ENCODE results near the gene ACOD1.

The ACOD1 gene

DNA sequence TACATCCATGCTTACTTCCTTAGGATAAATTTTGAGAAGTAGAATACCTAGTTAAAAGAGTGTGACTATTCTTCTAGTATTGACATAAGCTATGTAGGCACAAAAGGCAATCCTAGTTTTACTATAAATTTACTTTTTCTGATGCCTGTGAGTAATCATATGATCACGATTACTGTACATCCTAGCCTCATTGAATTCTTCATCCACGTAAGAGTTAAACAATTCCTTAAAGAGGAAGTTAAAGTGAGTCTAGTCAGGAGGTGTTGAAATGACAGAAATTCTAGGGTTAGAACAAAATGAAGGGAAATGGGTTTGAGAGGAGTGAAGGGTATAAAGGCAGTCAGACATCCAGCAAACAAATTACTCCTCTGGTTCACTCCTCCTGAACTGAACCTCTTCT, at the start of gene ACOD1:
ACOD1 (plus strand) TSS at position 363 of the 400 bp plus-strand sequence. CDS start 48 bp downstream, outside the sequence.
- TF ChIP-seq GATA2 (IDR thresholded peaks at IDR 0.05; ENCODE audit: low read depth, low read length), result no peak
- no peak for TF ChIP-seq GATA3 (IDR thresholded peaks at IDR 0.05; ENCODE audit: low read depth, low read length)

GRCh38 chr13:76903544-76904162, 44.7 kb upstream of the ACOD1 start:
- no peak for TF ChIP-seq GATA3 (IDR thresholded peaks at IDR 0.05; ENCODE audit: low read depth, low read length)
- TF ChIP-seq GATA2 (IDR thresholded peaks at IDR 0.05; ENCODE audit: low read depth, low read length), result peak; percentile 42; the same call in 1 of the 2 replicates

GRCh38 chr13:76904507-76904906, 43.8 kb upstream of the ACOD1 start:
- TF ChIP-seq GATA3 (IDR thresholded peaks at IDR 0.05; ENCODE audit: low read depth, low read length) (no peak), GATA2 (IDR thresholded peaks at IDR 0.05; ENCODE audit: low read depth, low read length) (no peak)

DNA sequence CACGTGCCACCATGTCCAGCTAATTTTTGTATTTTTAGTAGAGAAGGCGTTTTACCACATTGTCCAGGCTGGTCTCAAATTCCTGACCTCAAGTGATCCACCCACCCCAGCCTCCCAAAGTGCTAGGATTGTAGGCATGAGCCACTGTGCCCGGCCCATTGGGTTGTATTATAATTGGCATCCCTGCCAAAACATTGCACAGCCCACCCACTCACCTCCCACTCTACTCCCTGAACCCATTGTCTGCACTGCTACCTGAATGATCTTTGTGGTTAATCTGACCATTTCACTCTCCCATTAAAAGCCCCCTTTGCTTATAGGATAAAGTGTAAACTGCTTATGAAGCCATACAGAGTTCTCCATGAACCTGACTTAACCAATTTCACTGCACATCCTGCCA, 35.8 kb upstream of the ACOD1 start:
- TF ChIP-seq GATA2 (IDR thresholded peaks at IDR 0.05; ENCODE audit: low read depth, low read length), result no peak
- no peak for TF ChIP-seq GATA3 (IDR thresholded peaks at IDR 0.05; ENCODE audit: low read depth, low read length)

- no peak for TF ChIP-seq GATA3 (IDR thresholded peaks at IDR 0.05; ENCODE audit: low read depth, low read length)
Observed at GRCh38 chr13:76913898-76914297, 34.4 kb upstream of the ACOD1 start.

DNA sequence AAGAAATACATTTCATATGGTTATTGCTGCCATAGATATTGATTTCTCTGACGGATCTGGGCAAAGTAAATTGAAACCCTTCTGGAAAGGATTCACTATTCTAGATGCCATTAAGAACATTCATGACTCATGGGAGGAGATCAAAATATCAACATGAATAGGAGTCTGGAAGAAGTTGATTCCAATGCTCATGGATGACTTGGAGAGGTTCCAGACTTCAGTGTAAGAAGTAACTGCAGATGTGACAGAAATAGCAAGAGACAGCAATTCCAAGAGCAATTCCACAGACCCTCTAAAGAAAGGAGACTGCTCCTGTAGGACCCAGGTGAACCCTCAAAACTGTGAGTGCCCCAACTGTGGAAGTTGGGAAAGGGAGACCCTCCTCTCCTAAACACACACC, 31.2 kb upstream of the ACOD1 start:
- TF ChIP-seq GATA3 (IDR thresholded peaks at IDR 0.05; ENCODE audit: low read depth, low read length) (no peak), GATA2 (IDR thresholded peaks at IDR 0.05; ENCODE audit: low read depth, low read length) (no peak)

- TF ChIP-seq GATA2 (IDR thresholded peaks at IDR 0.05; ENCODE audit: low read depth, low read length) (no peak), GATA3 (IDR thresholded peaks at IDR 0.05; ENCODE audit: low read depth, low read length) (no peak)
Observed at GRCh38 chr13:76921516-76921915, 26.8 kb upstream of the ACOD1 start.

GRCh38 chr13:76925115-76925514, 23.2 kb upstream of the ACOD1 start:
- TF ChIP-seq GATA3 (IDR thresholded peaks at IDR 0.05; ENCODE audit: low read depth, low read length), result no peak
- no peak for TF ChIP-seq GATA2 (IDR thresholded peaks at IDR 0.05; ENCODE audit: low read depth, low read length)

DNA sequence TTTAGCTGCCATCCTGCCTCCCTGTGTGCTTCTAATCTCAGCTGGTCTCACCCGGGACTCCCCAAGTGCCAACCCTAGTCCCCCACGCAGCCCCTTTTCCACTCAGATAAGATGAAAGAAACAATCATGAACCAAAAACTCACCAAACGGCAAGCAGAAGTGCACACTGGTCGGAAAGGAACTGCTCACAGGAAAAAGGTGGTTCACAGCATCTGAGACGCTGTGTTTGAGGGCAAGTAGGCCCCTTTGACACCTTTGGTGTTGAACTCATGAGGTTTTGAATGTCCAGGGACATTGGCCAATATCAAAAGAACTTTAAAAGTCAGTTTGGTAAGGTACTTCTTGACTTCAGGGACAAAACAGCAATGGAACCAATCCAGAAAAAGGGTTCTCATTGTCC, 20.4 kb upstream of the ACOD1 start:
- TF ChIP-seq GATA2 (IDR thresholded peaks at IDR 0.05; ENCODE audit: low read depth, low read length) (no peak), GATA3 (IDR thresholded peaks at IDR 0.05; ENCODE audit: low read depth, low read length) (no peak)

GRCh38 chr13:76928456-76928855, 19.9 kb upstream of the ACOD1 start:
- TF ChIP-seq GATA2 (IDR thresholded peaks at IDR 0.05; ENCODE audit: low read depth, low read length) (no peak), GATA3 (IDR thresholded peaks at IDR 0.05; ENCODE audit: low read depth, low read length) (no peak)

GRCh38 chr13:76929320-76929719, 19.0 kb upstream of the ACOD1 start:
- TF ChIP-seq GATA3 (IDR thresholded peaks at IDR 0.05; ENCODE audit: low read depth, low read length), result no peak
- no peak for TF ChIP-seq GATA2 (IDR thresholded peaks at IDR 0.05; ENCODE audit: low read depth, low read length)

DNA sequence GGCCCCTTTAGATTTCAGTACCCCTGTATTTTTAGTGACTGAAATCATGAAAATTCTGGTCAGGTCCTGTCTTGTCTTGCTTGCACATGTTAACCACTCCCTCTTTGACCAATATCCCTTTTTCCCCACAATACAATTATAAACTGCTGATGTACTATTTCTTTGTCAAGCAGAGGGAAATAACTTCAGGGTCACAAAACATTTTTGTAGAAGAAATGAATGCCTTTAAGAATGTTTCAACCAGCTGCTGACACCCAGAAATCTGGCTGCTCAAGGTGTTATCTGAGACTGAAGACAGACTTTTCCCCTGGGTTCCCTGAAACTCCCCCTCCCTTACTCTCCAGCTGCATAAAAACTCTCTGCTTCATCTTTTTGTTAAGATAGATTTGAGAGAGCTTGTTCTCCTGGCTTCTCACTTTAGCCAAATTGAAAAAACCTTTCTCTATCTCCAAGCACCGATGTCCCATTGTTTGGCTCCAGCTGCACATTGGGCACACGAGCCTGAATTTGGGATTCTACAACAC, 18.4 kb upstream of the ACOD1 start:
- TF ChIP-seq GATA2 (IDR thresholded peaks at IDR 0.05; ENCODE audit: low read depth, low read length) (no peak), GATA3 (IDR thresholded peaks at IDR 0.05; ENCODE audit: low read depth, low read length) (no peak)

- TF ChIP-seq GATA3 (IDR thresholded peaks at IDR 0.05; ENCODE audit: low read depth, low read length) (no peak), GATA2 (IDR thresholded peaks at IDR 0.05; ENCODE audit: low read depth, low read length) (no peak)
Observed at GRCh38 chr13:76932076-76932475, 16.2 kb upstream of the ACOD1 start.

DNA sequence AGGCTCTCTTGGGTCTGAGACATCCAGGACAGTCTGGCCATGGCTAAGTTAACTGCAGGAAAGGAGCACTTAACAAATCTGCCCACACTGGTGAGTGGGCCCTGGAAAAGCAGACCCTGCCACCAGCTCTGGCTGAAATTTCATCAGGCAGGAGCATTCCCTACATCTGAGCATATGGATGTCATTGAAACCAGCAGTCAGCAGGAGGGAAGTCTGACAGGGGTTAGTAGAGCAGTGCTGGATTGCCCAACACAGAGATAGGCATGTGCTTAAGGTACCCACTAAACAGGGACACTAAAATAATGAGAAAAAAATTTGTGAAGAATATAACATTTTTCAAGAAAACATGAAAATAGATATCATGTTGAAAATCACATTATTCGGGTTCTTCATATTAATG, 13.6 kb upstream of the ACOD1 start:
- TF ChIP-seq GATA3 (IDR thresholded peaks at IDR 0.05; ENCODE audit: low read depth, low read length), result no peak
- TF ChIP-seq GATA2 (IDR thresholded peaks at IDR 0.05; ENCODE audit: low read depth, low read length), result no peak

DNA sequence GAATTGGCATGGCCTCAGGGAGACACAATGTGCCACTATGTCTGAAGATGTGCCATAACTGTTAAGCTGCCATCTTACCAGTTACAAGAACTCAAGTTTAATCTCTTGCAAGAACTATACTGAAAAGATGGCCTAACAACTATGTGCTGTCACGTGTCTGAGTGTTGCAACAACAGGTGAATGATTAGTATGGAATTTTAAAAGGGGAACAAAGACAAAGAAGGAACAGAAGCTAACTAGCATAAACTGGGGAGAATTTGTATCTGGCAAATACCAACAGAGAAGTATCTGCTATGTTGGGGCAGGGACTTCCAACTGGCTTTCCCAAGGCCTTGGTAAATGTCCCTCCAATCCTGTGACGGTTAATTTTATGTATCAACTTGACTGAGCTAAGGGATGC, 11.5 kb upstream of the ACOD1 start:
- TF ChIP-seq GATA2 (IDR thresholded peaks at IDR 0.05; ENCODE audit: low read depth, low read length) (no peak), GATA3 (IDR thresholded peaks at IDR 0.05; ENCODE audit: low read depth, low read length) (no peak)

Data from SH-SY5Y (cell line).